Endothelial cell of umbilical vein (primary cell): ENCODE data around the gene CTNND1. TPM values are rescaled to one million over a fixed set of nuclear protein-coding genes. Genes with fewer than 3 reads are reported as not detected.

Experiments
- BruUV-seq: library from RNA; stranded (reverse); fragments of 400-500 nt; replicated peaks from 2 replicates; lab custom pipeline; 2021; lab: Mats Ljungman, UMichigan
- CTCF ChIA-PET: fragments of 300-600, 350-600 bp; sonication (Branson Sonifier 250); formaldehyde crosslinking; loops from one replicate; lab custom pipeline; 2021; ENCODE audit warnings: antibody characterized with exemption, inconsistent platforms; lab: Charles Lee
- POLR2A ChIA-PET: fragments of 300-600, 350-600 bp; sonication (Branson Sonifier 250); formaldehyde crosslinking; loops from one replicate; lab custom pipeline; 2021; ENCODE audit warnings: antibody characterized with exemption, inconsistent platforms; lab: Charles Lee
- DNase-seq: peaks from one replicate; pipeline ENCODE4 v3.0.0-alpha.2; 2011; ENCODE audit warnings: low read depth, low spot score
- FAIRE-seq: peaks from 2 replicates; lab custom pipeline; 2011; peaks lifted over from hg19 to GRCh38; lab: Jason Lieb, UNC
- H2AFZ ChIP-seq: 2 replicates; pipeline ENCODE4 v1.6.0; 2012; ENCODE audit warnings: low read depth, low read length, control low read depth, inconsistent platforms
- H3K27ac ChIP-seq: 2 replicates; pipeline ENCODE4 v1.5.1; 2011; ENCODE audit warnings: low read depth, mild to moderate bottlenecking, control low read depth, low read length, moderate library complexity; ENCODE audit not compliant: insufficient read depth
- H3K27me3 ChIP-seq, 2 experiments: 2 replicates each; pipeline versions ENCODE4 v1.6.0 to v1.6.1; 2011; ENCODE audit warnings: low read length in 2 of 2, mixed read lengths in 1 of 2; ENCODE audit not compliant: control insufficient read depth in 2 of 2, insufficient read depth in 2 of 2
- H3K36me3 ChIP-seq, 2 experiments: 2 replicates in 1 of 2; 3 replicates in 1 of 2; pipeline ENCODE4 v1.5.1; 2011; ENCODE audit warnings: low read length in 2 of 2, mild to moderate bottlenecking in 1 of 2, moderate library complexity in 1 of 2; ENCODE audit not compliant: control insufficient read depth in 2 of 2, insufficient read depth in 2 of 2; ENCODE audit errors: extremely low read depth in 1 of 2
- H3K4me1 ChIP-seq: 3 replicates; pipeline ENCODE4 v1.5.1; 2011; ENCODE audit warnings: mild to moderate bottlenecking, low read length; ENCODE audit not compliant: control insufficient read depth, insufficient read depth; ENCODE audit errors: extremely low read depth
- H3K4me2 ChIP-seq: 2 replicates; pipeline ENCODE4 v1.6.1; 2011; ENCODE audit warnings: low read length, control low read depth, mixed read lengths; ENCODE audit not compliant: insufficient read depth
- H3K4me3 ChIP-seq, 3 experiments: fragments of 200-600 bp in 1 of 3; sonication (generic), shearing (Covaris generic) in 1 of 3; replicated peaks in 1 of 3; 2 replicates each; pipeline ENCODE4 v1.5.1; 2011 to 2016; ENCODE audit warnings: control low read depth in 3 of 3, low read length in 3 of 3, mild to moderate bottlenecking in 2 of 3, inconsistent platforms in 1 of 3, low read depth in 1 of 3, moderate library complexity in 1 of 3; ENCODE audit not compliant: insufficient read depth in 1 of 3
- H3K79me2 ChIP-seq: 2 replicates; pipeline ENCODE4 v1.6.0; 2012; ENCODE audit warnings: low read length, inconsistent platforms; ENCODE audit not compliant: control insufficient read depth, insufficient read depth
- H3K9ac ChIP-seq: replicated peaks from 2 replicates; pipeline ENCODE3; 2011; ENCODE audit warnings: low read length, control low read depth; ENCODE audit not compliant: insufficient read depth; ENCODE audit errors: extremely low read depth
- H3K9me1 ChIP-seq: replicated peaks from 3 replicates; pipeline ENCODE4 v1.6.0; 2011; ENCODE audit warnings: mild to moderate bottlenecking, low read length; ENCODE audit not compliant: control insufficient read depth, insufficient read depth; ENCODE audit errors: extremely low read depth
- H3K9me3 ChIP-seq: replicated peaks from 2 replicates; pipeline ENCODE4 v1.5.1; 2012; ENCODE audit warnings: low read length, inconsistent platforms; ENCODE audit not compliant: control insufficient read depth, insufficient read depth
- H4K20me1 ChIP-seq: replicated peaks from 2 replicates; pipeline ENCODE3; 2011; ENCODE audit warnings: mild to moderate bottlenecking, low read length; ENCODE audit not compliant: control insufficient read depth, insufficient read depth; ENCODE audit errors: extremely low read depth
- CTCF ChIP-seq, 2 donors: IDR thresholded peaks; 1 replicate in 1 of 2; 2 replicates in 1 of 2; pipeline ENCODE4 v1.5.1; 2011; ENCODE audit warnings: low read length in 2 of 2, mild to moderate bottlenecking in 2 of 2, moderate library complexity in 2 of 2, control low read depth in 1 of 2, inconsistent platforms in 1 of 2, low read depth in 1 of 2; ENCODE audit not compliant: insufficient read depth in 1 of 2; ENCODE audit errors: extremely low read depth in 1 of 2
- EZH2 ChIP-seq: IDR thresholded peaks from 2 replicates; pipeline ENCODE4 v1.6.1; 2012; ENCODE audit warnings: borderline replicate concordance, low read depth, mild to moderate bottlenecking, moderate library complexity, low read length, inconsistent platforms; ENCODE audit not compliant: severe bottlenecking
- FOS ChIP-seq: IDR thresholded peaks from 2 replicates; pipeline ENCODE4 v1.6.1; 2011; ENCODE audit warnings: mild to moderate bottlenecking, low read length, moderate library complexity, borderline replicate concordance; ENCODE audit not compliant: insufficient read depth
- GATA2 ChIP-seq: IDR thresholded peaks from 2 replicates; pipeline ENCODE4 v1.7.0; 2011; ENCODE audit warnings: low read depth, mild to moderate bottlenecking, moderate library complexity, mixed read lengths, low read length; ENCODE audit not compliant: insufficient read length, insufficient read depth
- JUN ChIP-seq: IDR thresholded peaks from 2 replicates; pipeline ENCODE4 v1.6.1; 2011; ENCODE audit warnings: borderline replicate concordance, low read depth; ENCODE audit not compliant: insufficient read length, insufficient read depth
- MAX ChIP-seq: IDR thresholded peaks from 2 replicates; pipeline ENCODE4 v1.6.1; 2011; ENCODE audit not compliant: insufficient read depth, insufficient read length
- MYC ChIP-seq: IDR thresholded peaks from one replicate; pipeline ENCODE4 v1.6.1; 2011; ENCODE audit warnings: mild to moderate bottlenecking, low read depth, low read length
- POLR2A ChIP-seq: IDR thresholded peaks from 2 replicates; pipeline ENCODE4 v1.6.1; 2012; ENCODE audit warnings: low read depth, mild to moderate bottlenecking, control low read depth, low read length
- POLR2AphosphoS5 ChIP-seq: IDR thresholded peaks from 2 replicates; pipeline ENCODE4 v1.6.1; 2012; ENCODE audit warnings: low read depth, mild to moderate bottlenecking, control low read depth, low read length, moderate library complexity; ENCODE audit not compliant: insufficient read depth
- dilution Hi-C: fragments of 300-500 bp; cut with MboI; formaldehyde crosslinking; loops from one replicate; pipeline ENCODE4 v1.15.0; 2019; ENCODE audit warnings: low sequenced_read_pairs; ENCODE audit not compliant: extremely low pct_ligation_motif_present
- intact Hi-C: fragments of 100-400 bp; cut with micrococcal nuclease; formaldehyde crosslinking; loops from one replicate; pipeline ENCODE4 v1.10.0; 2022
- polyA plus RNA-seq, 4 experiments: library from polyadenylated mRNA; depleted of rRNA in 3 of 4; stranded (reverse) in 3 of 4; unstranded in 1 of 4; fragments of >200 nt; gene quantifications; 2 replicates each; pipeline versions ENCODE4 v1.2.1 to v1.2.3, GENCODE V29; 2011 to 2012; ENCODE audit warnings: missing spikeins in 1 of 4
- total RNA-seq: library from RNA; stranded (reverse); gene quantifications from 2 replicates; pipeline ENCODE4 v1.2.3, GENCODE V29; 2021

CTNND1 gene
- total and polyA plus RNA-seq, 2 donors (not counting 3 experiments of a cell fraction or from before 2014, with no cell fraction given): 152 to 268 TPM

- BruUV-seq: no TSS peak
- Histone ChIP-seq H3K36me3 (peaks cover 52% of the 10 kb centered on the region in 2 experiments), H3K27ac (no peak overlapping the region), H3K9me1 (no peaks in the 10 kb centered on the region), H3K4me1 (peaks cover 25% of the 10 kb centered on the region), H2AFZ (no peak overlapping the region), H3K9me3 (no peaks in the 10 kb centered on the region), H4K20me1 (peaks cover 10% of the 10 kb centered on the region), H3K4me3 (no peak overlapping the region), H3K27me3 (no peaks in the 10 kb centered on the region), H3K79me2 (peaks cover 53% of the 10 kb centered on the region), H3K9ac (no peak overlapping the region), H3K4me2 (no peak overlapping the region)
- intact Hi-C loops: loop anchor here (10.0 kb wide), 1 partner anchor 140 kb away; the partner anchor contains the start of gene ZDHHC5
- DNase-seq (no peak), FAIRE-seq (no peak)
- TF ChIP-seq EZH2 (no peak), FOS (no peak), POLR2AphosphoS5 (no peak), CTCF (IDR thresholded peaks at IDR 0.05; ENCODE audit: extremely low read depth in 1 of 2, insufficient read depth in 1 of 2, low read depth in 1 of 2, low read length in 2 of 2) (no peak), GATA2 (no peak), MYC (no peak), MAX (no peak), POLR2A (no peak), JUN (no peak)
- dilution Hi-C loops: loop anchor here (10.0 kb wide), 1 partner anchor 120 kb away; no protein-coding TSS in a partner anchor
- ChIA-PET POLR2A (no interaction called here), CTCF (no interaction called here)
These were observed 42.9 kb downstream of the CTNND1 start for GRCh38 chr11:57804466-57804865.
